ENCODE data around the gene CT47A7. TPM values are rescaled to one million over a fixed set of nuclear protein-coding genes. Genes with fewer than 3 reads are reported as not detected.
"Not testable (repeated sequence)": the region's sequence is repeated elsewhere in the genome, so short reads cannot be mapped to it uniquely, and the experiment has no call there.

Gene CT47A7
- total and polyA plus RNA-seq, 2 experiments from 2014 or later, result not detected

GRCh38 chrX:120999413-120999812, 43.0 kb upstream of the CT47A7 start (continued):
- TF ChIP-seq, protein P1, sequence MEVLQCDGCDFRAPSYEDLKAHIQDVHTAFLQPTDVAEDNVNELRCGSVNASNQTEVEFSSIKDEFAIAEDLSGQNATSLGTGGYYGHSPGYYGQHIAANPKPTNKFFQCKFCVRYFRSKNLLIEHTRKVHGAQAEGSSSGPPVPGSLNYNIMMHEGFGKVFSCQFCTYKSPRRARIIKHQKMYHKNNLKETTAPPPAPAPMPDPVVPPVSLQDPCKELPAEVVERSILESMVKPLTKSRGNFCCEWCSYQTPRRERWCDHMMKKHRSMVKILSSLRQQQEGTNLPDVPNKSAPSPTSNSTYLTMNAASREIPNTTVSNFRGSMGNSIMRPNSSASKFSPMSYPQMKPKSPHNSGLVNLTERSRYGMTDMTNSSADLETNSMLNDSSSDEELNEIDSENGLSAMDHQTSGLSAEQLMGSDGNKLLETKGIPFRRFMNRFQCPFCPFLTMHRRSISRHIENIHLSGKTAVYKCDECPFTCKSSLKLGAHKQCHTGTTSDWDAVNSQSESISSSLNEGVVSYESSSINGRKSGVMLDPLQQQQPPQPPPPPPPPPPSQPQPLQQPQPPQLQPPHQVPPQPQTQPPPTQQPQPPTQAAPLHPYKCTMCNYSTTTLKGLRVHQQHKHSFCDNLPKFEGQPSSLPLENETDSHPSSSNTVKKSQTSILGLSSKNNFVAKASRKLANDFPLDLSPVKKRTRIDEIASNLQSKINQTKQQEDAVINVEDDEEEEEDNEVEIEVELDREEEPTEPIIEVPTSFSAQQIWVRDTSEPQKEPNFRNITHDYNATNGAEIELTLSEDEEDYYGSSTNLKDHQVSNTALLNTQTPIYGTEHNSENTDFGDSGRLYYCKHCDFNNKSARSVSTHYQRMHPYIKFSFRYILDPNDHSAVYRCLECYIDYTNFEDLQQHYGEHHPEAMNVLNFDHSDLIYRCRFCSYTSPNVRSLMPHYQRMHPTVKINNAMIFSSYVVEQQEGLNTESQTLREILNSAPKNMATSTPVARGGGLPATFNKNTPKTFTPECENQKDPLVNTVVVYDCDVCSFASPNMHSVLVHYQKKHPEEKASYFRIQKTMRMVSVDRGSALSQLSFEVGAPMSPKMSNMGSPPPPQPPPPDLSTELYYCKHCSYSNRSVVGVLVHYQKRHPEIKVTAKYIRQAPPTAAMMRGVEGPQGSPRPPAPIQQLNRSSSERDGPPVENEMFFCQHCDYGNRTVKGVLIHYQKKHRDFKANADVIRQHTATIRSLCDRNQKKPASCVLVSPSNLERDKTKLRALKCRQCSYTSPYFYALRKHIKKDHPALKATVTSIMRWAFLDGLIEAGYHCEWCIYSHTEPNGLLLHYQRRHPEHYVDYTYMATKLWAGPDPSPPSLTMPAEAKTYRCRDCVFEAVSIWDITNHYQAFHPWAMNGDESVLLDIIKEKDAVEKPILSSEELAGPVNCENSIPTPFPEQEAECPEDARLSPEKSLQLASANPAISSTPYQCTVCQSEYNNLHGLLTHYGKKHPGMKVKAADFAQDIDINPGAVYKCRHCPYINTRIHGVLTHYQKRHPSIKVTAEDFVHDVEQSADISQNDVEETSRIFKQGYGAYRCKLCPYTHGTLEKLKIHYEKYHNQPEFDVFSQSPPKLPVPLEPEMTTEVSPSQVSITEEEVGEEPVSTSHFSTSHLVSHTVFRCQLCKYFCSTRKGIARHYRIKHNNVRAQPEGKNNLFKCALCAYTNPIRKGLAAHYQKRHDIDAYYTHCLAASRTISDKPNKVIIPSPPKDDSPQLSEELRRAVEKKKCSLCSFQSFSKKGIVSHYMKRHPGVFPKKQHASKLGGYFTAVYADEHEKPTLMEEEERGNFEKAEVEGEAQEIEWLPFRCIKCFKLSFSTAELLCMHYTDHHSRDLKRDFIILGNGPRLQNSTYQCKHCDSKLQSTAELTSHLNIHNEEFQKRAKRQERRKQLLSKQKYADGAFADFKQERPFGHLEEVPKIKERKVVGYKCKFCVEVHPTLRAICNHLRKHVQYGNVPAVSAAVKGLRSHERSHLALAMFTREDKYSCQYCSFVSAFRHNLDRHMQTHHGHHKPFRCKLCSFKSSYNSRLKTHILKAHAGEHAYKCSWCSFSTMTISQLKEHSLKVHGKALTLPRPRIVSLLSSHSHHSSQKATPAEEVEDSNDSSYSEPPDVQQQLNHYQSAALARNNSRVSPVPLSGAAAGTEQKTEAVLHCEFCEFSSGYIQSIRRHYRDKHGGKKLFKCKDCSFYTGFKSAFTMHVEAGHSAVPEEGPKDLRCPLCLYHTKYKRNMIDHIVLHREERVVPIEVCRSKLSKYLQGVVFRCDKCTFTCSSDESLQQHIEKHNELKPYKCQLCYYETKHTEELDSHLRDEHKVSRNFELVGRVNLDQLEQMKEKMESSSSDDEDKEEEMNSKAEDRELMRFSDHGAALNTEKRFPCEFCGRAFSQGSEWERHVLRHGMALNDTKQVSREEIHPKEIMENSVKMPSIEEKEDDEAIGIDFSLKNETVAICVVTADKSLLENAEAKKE (CRISPR knock-in tag; IDR thresholded peaks at IDR 0.05), result no peak

- not testable (repeated sequence) for H4K20me1 ChIP-seq (replicated peaks; ENCODE audit: insufficient read depth); ATAC-seq; H3K79me2 ChIP-seq (replicated peaks; ENCODE audit: insufficient read depth); H3K9me2 ChIP-seq (ENCODE audit: insufficient read depth); DNase-seq (ENCODE audit: low spot score); H3K4me3 ChIP-seq; H3K9me3 Mint-ChIP-seq; H3K36me3 ChIP-seq (ENCODE audit: insufficient read depth); H3F3A ChIP-seq (replicated peaks; ENCODE audit: low read depth); H3K4me1 Mint-ChIP-seq; H3K4me1 ChIP-seq (ENCODE audit: insufficient read depth); H3K27me3 ChIP-seq (ENCODE audit: insufficient read depth); H3K27ac ChIP-seq (ENCODE audit: low read depth); H3K27ac Mint-ChIP-seq; H3K4me2 ChIP-seq; H3K4me3 Mint-ChIP-seq; H2AFZ ChIP-seq; H3K27me3 Mint-ChIP-seq (ENCODE audit: insufficient read depth, low read depth, poor library complexity); H3K36me3 Mint-ChIP-seq (ENCODE audit: low read depth)
Measured at GRCh38 chrX:120985660-120986059, 29.3 kb upstream of the CT47A7 start, which contains the start of gene CT47A1. TSS of gene CT47A1 (minus strand) at chrX:120985760. CDS start at chrX:120985529, 231 bp downstream.

Small RNAs within 50 kb of the gene (small RNA-seq; reads per million reads assigned to genes)
- gene AL670379.1 (ENCODE audit: low replicate concordance) (not detected), gene AL670379.10 (ENCODE audit: low replicate concordance) (not detected), gene AL670379.11 (ENCODE audit: low replicate concordance) (not detected), gene AL670379.12 (ENCODE audit: low replicate concordance) (not detected), gene AL670379.2 (ENCODE audit: low replicate concordance) (not detected), gene AL670379.3 (ENCODE audit: low replicate concordance) (not detected), gene AL670379.4 (ENCODE audit: low replicate concordance) (not detected), gene AL670379.5 (ENCODE audit: low replicate concordance) (not detected), gene AL670379.6 (ENCODE audit: low replicate concordance) (not detected), gene AL670379.7 (ENCODE audit: low replicate concordance) (not detected), gene AL670379.8 (ENCODE audit: low replicate concordance) (not detected), gene AL670379.9 (ENCODE audit: low replicate concordance) (not detected)

Other genes with a start within 250 kb of the CT47A7 start
- not detected in 2 replicates for gene CT47B1, start 80.7 kb downstream of the CT47A7 start, total RNA-seq (2014; rRNA removed; shearing (Covaris generic))
- not detected in 2 replicates for gene CT47B1, start 80.7 kb downstream of the CT47A7 start, polyA plus RNA-seq (2016; fragmentation: Nextera tagmentation; extraction: Ambion mirVana)
- gene CT47A11, start 19.4 kb downstream of the CT47A7 start, total RNA-seq (2014; rRNA removed; shearing (Covaris generic)), result not detected in 2 replicates
- gene CT47A11, start 19.4 kb downstream of the CT47A7 start, polyA plus RNA-seq (2016; fragmentation: Nextera tagmentation; extraction: Ambion mirVana), result not detected in 2 replicates
- not detected in 2 replicates for gene CT47A10, start 14.6 kb downstream of the CT47A7 start, total RNA-seq (2014; rRNA removed; shearing (Covaris generic))
- not detected in 2 replicates for gene CT47A10, start 14.6 kb downstream of the CT47A7 start, polyA plus RNA-seq (2016; fragmentation: Nextera tagmentation; extraction: Ambion mirVana)
- not detected in 2 replicates for gene CT47A9, start 9.7 kb downstream of the CT47A7 start, total RNA-seq (2014; rRNA removed; shearing (Covaris generic))
- not detected in 2 replicates for gene CT47A9, start 9.7 kb downstream of the CT47A7 start, polyA plus RNA-seq (2016; fragmentation: Nextera tagmentation; extraction: Ambion mirVana)
- not detected in 2 replicates for gene CT47A8, start 4.9 kb downstream of the CT47A7 start, total RNA-seq (2014; rRNA removed; shearing (Covaris generic))
- not detected in 2 replicates for gene CT47A8, start 4.9 kb downstream of the CT47A7 start, polyA plus RNA-seq (2016; fragmentation: Nextera tagmentation; extraction: Ambion mirVana)
- not detected in 2 replicates for gene CT47A6, start 4.9 kb upstream of the CT47A7 start, total RNA-seq (2014; rRNA removed; shearing (Covaris generic))
- not detected in 2 replicates for gene CT47A6, start 4.9 kb upstream of the CT47A7 start, polyA plus RNA-seq (2016; fragmentation: Nextera tagmentation; extraction: Ambion mirVana)
- gene CT47A5, start 9.7 kb upstream of the CT47A7 start, total RNA-seq (2014; rRNA removed; shearing (Covaris generic)), result not detected in 2 replicates
- gene CT47A5, start 9.7 kb upstream of the CT47A7 start, polyA plus RNA-seq (2016; fragmentation: Nextera tagmentation; extraction: Ambion mirVana), result not detected in 2 replicates
- not detected in 2 replicates for gene CT47A4, start 14.6 kb upstream of the CT47A7 start, total RNA-seq (2014; rRNA removed; shearing (Covaris generic))
- not detected in 2 replicates for gene CT47A4, start 14.6 kb upstream of the CT47A7 start, polyA plus RNA-seq (2016; fragmentation: Nextera tagmentation; extraction: Ambion mirVana)
- gene CT47A3, start 19.5 kb upstream of the CT47A7 start, total RNA-seq (2014; rRNA removed; shearing (Covaris generic)), result not detected in 2 replicates
- not detected in 2 replicates for gene CT47A3, start 19.5 kb upstream of the CT47A7 start, polyA plus RNA-seq (2016; fragmentation: Nextera tagmentation; extraction: Ambion mirVana)
- not detected in 2 replicates for gene CT47A2, start 24.3 kb upstream of the CT47A7 start, total RNA-seq (2014; rRNA removed; shearing (Covaris generic))
- not detected in 2 replicates for gene CT47A2, start 24.3 kb upstream of the CT47A7 start, polyA plus RNA-seq (2016; fragmentation: Nextera tagmentation; extraction: Ambion mirVana)
- not detected in 2 replicates for gene CT47A1, start 29.2 kb upstream of the CT47A7 start, total RNA-seq (2014; rRNA removed; shearing (Covaris generic))
- gene CT47A1, start 29.2 kb upstream of the CT47A7 start, polyA plus RNA-seq (2016; fragmentation: Nextera tagmentation; extraction: Ambion mirVana), result 0.19 TPM in 1 of 2 replicates, not detected in the other
- gene GLUD2, start 91.0 kb upstream of the CT47A7 start, total RNA-seq (2014; rRNA removed; shearing (Covaris generic)), result 1.5 and 1.9 TPM in 2 replicates
- gene GLUD2, start 91.0 kb upstream of the CT47A7 start, polyA plus RNA-seq (2016; fragmentation: Nextera tagmentation; extraction: Ambion mirVana), result 0.16 and 0.21 TPM in 2 replicates